DND-41 (cell line): ENCODE results near the gene PDE1C.

Experiments used
- ATAC-seq: fragments of 200-7000 bp; cut with Tn5 transposase; 3 replicates; pipeline ENCODE4 v1.9.1; 2021; ENCODE audit warnings: low read depth; ENCODE audit not compliant: insufficient read depth
- DNase-seq: peaks from one replicate; pipeline ENCODE4 v3.0.0-alpha.2; 2020
- H2AFZ ChIP-seq: 2 replicates; pipeline ENCODE4 v1.6.0; 2012; ENCODE audit warnings: low read depth, low read length
- H3K27ac ChIP-seq: 2 replicates; pipeline ENCODE4 v1.5.1; 2012; ENCODE audit warnings: low read length, inconsistent platforms
- H3K27me3 ChIP-seq: fragments of 200-600 bp; sonication (generic); 2 replicates; pipeline ENCODE4 v1.6.0; 2012; ENCODE audit warnings: low read length, mild to moderate bottlenecking, inconsistent platforms; ENCODE audit not compliant: insufficient read depth, poor library complexity
- H3K36me3 ChIP-seq: 2 replicates; pipeline ENCODE4 v1.5.1; 2012; ENCODE audit warnings: low read length, inconsistent platforms; ENCODE audit not compliant: insufficient read depth
- H3K4me1 ChIP-seq: 2 replicates; pipeline ENCODE4 v1.5.1; 2012; ENCODE audit warnings: mild to moderate bottlenecking, low read length; ENCODE audit not compliant: insufficient read depth
- H3K4me2 ChIP-seq: 2 replicates; pipeline ENCODE4 v1.6.0; 2012; ENCODE audit warnings: mild to moderate bottlenecking, moderate library complexity, low read length, inconsistent platforms; ENCODE audit not compliant: insufficient read depth
- H3K4me3 ChIP-seq, 2 experiments: fragments of 200-600 bp in 1 of 2; shearing (Covaris generic) in 1 of 2; 2 replicates each; pipeline ENCODE4 v1.5.1; 2012 to 2016; ENCODE audit warnings: inconsistent platforms in 2 of 2, low read length in 2 of 2, mild to moderate bottlenecking in 2 of 2, low read depth in 1 of 2, moderate library complexity in 1 of 2
- H3K79me2 ChIP-seq: 2 replicates; pipeline ENCODE4 v1.6.0; 2012; ENCODE audit warnings: low read length, inconsistent platforms; ENCODE audit not compliant: insufficient read depth
- H3K9ac ChIP-seq: 2 replicates; pipeline ENCODE4 v1.6.0; 2012; ENCODE audit warnings: low read depth, mild to moderate bottlenecking, inconsistent platforms, low read length, moderate library complexity
- H3K9me3 ChIP-seq: 2 replicates; pipeline ENCODE4 v1.5.1; 2012; ENCODE audit warnings: low read length, moderate library complexity, mild to moderate bottlenecking, inconsistent platforms; ENCODE audit not compliant: insufficient read depth, severe bottlenecking
- H4K20me1 ChIP-seq: 2 replicates; pipeline ENCODE4 v1.6.0; 2012; ENCODE audit warnings: low read length; ENCODE audit not compliant: insufficient read depth
- EZH2 ChIP-seq: IDR thresholded peaks from 3 replicates; pipeline ENCODE4 v1.6.1; 2012; ENCODE audit warnings: borderline replicate concordance, low read depth, mild to moderate bottlenecking, moderate library complexity, low read length, inconsistent platforms; ENCODE audit not compliant: severe bottlenecking
- TF ChIP-seq, protein P1 (sequence below): IDR thresholded peaks from 2 replicates; pipeline ENCODE4 v1.5.1; 2012; ENCODE audit warnings: borderline replicate concordance, low read length, moderate library complexity, mild to moderate bottlenecking; ENCODE audit not compliant: poor library complexity, severe bottlenecking; ENCODE audit errors: extremely low read depth

Gene PDE1C

GRCh38 chr7:31922848-31923247, 147.4 kb downstream of the PDE1C start:
- H2AFZ ChIP-seq: no peak overlapping the region
- H3K4me1 ChIP-seq: no peaks in the 10 kb centered on the region
- H3K79me2 ChIP-seq: no peaks in the 10 kb centered on the region
- H4K20me1 ChIP-seq: no peaks in the 10 kb centered on the region
- H3K4me3 ChIP-seq: no peak overlapping the region
- H3K27me3 ChIP-seq: no peaks in the 10 kb centered on the region
- no peaks in the 10 kb centered on the region for H3K36me3 ChIP-seq
- H3K27ac ChIP-seq: no peak overlapping the region
- H3K4me2 ChIP-seq: no peak overlapping the region
- TF ChIP-seq, protein P1, sequence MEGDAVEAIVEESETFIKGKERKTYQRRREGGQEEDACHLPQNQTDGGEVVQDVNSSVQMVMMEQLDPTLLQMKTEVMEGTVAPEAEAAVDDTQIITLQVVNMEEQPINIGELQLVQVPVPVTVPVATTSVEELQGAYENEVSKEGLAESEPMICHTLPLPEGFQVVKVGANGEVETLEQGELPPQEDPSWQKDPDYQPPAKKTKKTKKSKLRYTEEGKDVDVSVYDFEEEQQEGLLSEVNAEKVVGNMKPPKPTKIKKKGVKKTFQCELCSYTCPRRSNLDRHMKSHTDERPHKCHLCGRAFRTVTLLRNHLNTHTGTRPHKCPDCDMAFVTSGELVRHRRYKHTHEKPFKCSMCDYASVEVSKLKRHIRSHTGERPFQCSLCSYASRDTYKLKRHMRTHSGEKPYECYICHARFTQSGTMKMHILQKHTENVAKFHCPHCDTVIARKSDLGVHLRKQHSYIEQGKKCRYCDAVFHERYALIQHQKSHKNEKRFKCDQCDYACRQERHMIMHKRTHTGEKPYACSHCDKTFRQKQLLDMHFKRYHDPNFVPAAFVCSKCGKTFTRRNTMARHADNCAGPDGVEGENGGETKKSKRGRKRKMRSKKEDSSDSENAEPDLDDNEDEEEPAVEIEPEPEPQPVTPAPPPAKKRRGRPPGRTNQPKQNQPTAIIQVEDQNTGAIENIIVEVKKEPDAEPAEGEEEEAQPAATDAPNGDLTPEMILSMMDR: no peak
- TF ChIP-seq EZH2: no peak
- no peak for ATAC-seq
- H3K9ac ChIP-seq: no peak overlapping the region
- H3K9me3 ChIP-seq: no peaks in the 10 kb centered on the region
- DNase-seq: no peak

- Histone ChIP-seq H3K27me3 (no peaks in the 10 kb centered on the region), H3K4me2 (no peak overlapping the region), H3K36me3 (no peaks in the 10 kb centered on the region), H3K79me2 (no peaks in the 10 kb centered on the region), H4K20me1 (no peaks in the 10 kb centered on the region), H3K9me3 (no peaks in the 10 kb centered on the region), H3K27ac (no peak overlapping the region), H3K4me3 (no peak overlapping the region), H2AFZ (no peak overlapping the region), H3K9ac (no peak overlapping the region), H3K4me1 (no peaks in the 10 kb centered on the region)
- ATAC-seq: no peak
- DNase-seq: no peak
- no peak for TF ChIP-seq EZH2
- TF ChIP-seq, protein P1: no peak
These were observed 149.2 kb downstream of the PDE1C start for GRCh38 chr7:31921047-31921446.

GRCh38 chr7:31919678-31920369, 150.4 kb downstream of the PDE1C start:
- H3K4me2 ChIP-seq: no peak overlapping the region
- H4K20me1 ChIP-seq: no peaks in the 10 kb centered on the region
- H3K27ac ChIP-seq: no peak overlapping the region
- no peak for TF ChIP-seq EZH2
- TF ChIP-seq, protein P1: no peak
- no peaks in the 10 kb centered on the region for H3K9me3 ChIP-seq
- no peaks in the 10 kb centered on the region for H3K4me1 ChIP-seq
- H3K4me3 ChIP-seq: no peak overlapping the region
- DNase-seq (no peak), ATAC-seq (no peak)
- H3K9ac ChIP-seq: no peak overlapping the region
- H2AFZ ChIP-seq: no peak overlapping the region
- no peaks in the 10 kb centered on the region for H3K27me3 ChIP-seq
- no peaks in the 10 kb centered on the region for H3K36me3 ChIP-seq
- H3K79me2 ChIP-seq: no peaks in the 10 kb centered on the region
